NCI-H1930 (cell line): ENCODE results near the gene HINT2.

Source experiments
- DNase-seq, 2 experiments: peaks; one replicate each; lab custom pipeline; 2025; lab: John Stamatoyannopoulos, UW

The HINT2 gene

DNA sequence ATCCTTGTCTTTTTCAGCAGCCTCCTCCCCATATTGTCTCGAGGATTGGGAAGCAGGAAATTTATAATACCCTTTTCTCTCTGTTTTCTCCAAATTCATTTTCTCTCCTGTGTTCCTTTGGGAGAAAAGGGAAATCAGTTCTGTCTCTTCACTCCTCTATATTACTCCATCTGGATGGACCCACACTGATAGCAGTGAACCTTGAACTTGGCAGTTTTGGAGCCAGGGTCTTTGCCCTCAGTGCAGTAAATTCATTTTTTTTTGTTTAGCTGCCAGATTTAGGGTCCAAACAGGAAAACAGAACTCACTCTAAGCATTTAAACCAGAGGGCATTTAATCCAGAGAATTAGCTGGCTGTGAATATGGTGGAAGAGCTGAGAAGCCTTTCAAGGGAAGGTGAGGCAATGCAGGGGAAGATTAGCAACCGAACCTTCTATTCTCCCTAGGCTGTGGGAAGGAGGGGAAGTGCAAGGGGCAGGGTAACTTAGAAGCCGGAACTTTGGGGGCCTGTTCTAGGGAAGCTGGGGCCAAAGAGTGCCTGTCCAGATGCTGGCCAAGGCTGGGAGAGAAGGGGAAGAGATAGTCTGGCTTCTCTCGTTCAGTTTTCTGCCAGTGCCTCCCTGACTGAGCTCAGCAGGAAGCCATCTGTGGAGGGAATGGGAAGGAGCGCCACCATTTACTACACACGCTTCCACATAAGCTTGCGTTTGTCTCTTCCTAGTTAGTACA lies 39.8 kb downstream of the HINT2 start:
- DNase-seq: peak in 1 of 2 experiments; percentile 31

DNA sequence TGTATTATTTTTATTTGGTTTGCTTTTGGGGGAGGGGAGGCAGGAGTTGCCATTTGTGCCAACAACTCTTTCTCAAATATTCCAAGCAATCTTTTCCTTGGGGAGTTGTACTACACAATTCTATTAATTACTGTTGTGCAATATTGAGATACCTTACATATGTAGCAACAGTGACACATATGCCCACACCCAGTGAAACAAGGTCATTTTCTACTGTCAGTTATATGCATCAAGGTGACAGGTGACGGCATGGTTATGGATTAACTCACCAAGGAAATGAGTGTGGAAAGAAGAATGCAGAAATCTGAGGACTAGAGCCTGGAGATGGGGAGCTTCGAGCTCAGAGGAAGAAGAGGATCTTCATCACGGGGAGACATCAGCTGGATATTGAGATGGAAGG lies 42.9 kb downstream of the HINT2 start:
- DNase-seq: peak in 1 of 2 experiments; percentile 24

DNA sequence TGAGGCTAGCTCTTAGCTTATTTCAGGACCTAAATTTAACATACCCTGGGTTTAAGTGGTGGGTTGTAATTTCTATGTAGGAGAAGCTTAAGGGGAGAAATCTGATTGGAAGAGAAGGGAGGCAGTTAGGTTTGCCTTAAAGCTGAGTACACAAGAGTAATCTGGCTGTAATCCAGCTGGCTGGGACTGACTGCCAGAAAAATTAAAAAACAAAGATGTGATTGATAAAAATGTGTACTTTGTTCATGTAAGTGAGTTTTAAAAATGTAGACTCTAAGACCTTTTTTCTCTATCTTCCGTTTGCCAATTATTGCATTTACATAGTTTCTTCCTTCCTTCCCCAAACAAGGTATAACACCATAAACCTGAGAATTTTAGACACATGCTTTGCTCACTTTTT lies 43.3 kb downstream of the HINT2 start:
- DNase-seq: no peak

DNA sequence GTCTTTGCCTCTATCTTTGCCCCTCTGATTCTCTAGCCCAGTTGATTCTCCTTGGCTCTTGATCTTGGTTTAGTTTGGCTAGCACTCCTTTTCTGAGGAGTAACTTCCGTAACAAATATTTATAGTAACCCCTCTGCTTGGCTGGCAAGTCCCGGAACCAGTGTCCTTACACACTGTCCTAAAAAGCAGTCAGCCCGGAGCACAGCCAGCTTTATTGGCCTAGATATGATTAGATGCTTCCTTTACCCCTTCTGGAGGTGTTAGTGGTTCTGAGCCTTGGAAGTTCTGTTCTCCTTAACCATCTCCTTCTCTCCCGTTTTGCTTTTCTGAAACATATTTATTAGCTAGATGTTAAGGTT lies 43.8 kb downstream of the HINT2 start:
- no peak for DNase-seq

DNA sequence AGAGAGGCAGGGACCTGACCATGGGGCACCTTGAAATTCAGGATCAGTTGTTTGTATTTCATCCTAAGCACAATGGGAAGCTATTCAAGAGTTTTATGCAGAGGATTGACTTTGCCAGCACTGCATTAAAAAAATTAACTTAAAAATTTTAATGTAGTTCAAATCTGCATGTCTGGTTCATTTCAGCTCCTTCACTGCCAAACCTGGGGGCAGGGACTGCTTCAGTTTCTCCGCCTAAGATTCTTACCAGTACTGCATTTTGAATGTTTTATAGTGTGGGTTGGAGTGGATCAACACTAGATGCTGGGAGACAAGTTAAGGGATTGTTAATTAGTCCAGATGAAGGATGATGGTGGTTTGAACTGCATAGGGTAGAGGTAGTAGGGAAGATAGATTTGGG lies 45.1 kb downstream of the HINT2 start:
- no peak for DNase-seq

DNA sequence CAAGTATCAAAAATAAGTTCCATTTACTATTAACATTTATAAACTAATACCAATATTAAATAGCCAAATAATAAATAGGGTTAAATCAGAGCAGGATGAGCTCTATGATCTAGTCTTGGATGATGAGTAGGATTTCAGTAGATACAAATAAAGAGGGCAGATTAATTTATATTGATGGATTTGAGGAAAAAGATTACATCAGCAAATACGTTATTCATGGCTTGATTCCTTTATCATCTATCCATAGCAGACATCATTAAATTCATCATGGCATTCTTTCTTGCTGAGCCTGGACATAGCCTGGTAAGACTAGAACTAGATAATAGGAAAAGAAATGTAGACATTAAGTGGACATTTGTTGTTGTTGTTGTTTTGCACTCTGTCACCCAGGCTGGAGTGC lies 47.4 kb downstream of the HINT2 start:
- DNase-seq: no peak

DNA sequence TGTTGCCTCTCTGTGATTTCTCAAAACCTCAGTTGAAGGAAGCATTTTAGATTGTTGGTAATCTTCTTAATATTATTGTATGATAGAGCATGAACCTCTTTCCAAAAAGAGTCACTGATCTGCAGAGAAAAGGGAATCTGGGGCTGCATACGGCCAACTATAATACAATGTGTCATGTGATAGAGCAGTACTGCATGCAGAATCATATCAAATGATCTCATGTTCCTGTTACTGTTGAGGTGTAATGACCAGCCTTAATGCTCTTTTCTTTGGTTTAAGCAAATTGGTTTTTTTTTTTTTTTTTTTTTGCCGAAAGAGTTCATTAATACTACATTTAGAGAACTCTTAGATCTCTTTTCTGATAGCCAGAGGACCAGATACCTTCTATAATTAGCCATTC lies 47.8 kb downstream of the HINT2 start:
- no peak for DNase-seq

DNA sequence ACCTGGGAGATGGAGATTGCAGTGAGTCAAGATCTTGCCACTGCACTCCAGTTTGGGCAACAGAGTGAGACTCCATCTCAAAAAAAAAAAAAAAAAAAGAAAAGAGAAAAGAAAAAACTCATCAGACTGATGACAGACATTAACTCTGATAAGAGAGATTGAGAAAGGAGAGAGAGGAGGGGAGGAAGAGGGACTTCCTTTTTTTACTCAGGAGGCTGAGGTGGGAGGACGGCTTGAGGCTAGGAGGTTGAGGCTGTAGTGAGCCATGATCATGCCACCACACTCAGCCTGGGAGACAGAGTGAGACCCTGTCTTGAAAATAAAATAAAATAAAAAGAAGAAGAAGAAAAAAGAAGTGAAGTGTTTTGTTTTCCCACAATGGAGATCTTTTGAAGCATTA lies 51.0 kb downstream of the HINT2 start:
- no peak for DNase-seq

DNA sequence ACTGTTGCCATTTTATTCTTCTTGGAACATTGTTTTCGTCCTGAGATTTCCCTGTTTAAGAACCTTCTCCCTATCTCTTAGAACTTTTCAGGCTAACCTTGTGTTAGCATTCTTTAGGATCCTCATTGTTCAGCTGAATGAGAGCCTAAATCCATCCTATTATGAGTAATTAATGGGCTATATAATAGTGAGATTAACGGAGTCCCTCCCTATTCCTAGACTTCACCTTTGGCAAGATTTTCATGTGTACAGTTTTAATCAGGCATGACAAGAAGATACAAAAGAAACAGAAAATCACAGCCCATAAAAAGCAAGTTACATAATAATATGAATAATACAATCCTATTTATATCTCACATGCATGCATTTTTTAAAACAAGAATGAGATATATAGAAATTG lies 51.7 kb downstream of the HINT2 start:
- no peak for DNase-seq
